Measurements from ENCODE around the gene AFF2. TPM values are rescaled to one million over a fixed set of nuclear protein-coding genes. Genes with fewer than 3 reads are reported as not detected.

The AFF2 gene
- total and polyA plus RNA-seq, 3 donors from 2014 or later, result 4.7 to 28.1 (median 21.3) TPM

- Histone ChIP-seq H3K36me3 (ENCODE audit: low read depth, missing control alignments) (no peaks in the 10 kb centered on the region), H3K27me3 (no peaks in the 10 kb centered on the region), H3K4me1 (no peaks in the 10 kb centered on the region), H3K4me3 (no peak overlapping the region), H3K9me3 (no peaks in the 10 kb centered on the region), H3K27ac (no peak overlapping the region)
- intact Hi-C loops (cut with DNase I; ENCODE audit: low total_unique reads), result no loop called here
- DNase-seq, result no peak
- TF ChIP-seq CTCF (IDR thresholded peaks at IDR 0.05), result no peak
Measured at GRCh38 chrX:148893395-148893794, 393.0 kb downstream of the AFF2 start.

GRCh38 chrX:148902581-148902980, 402.2 kb downstream of the AFF2 start:
- Histone ChIP-seq H3K27ac (no peak overlapping the region), H3K36me3 (ENCODE audit: low read depth, missing control alignments) (no peaks in the 10 kb centered on the region), H3K4me1 (no peaks in the 10 kb centered on the region), H3K27me3 (no peaks in the 10 kb centered on the region), H3K9me3 (no peaks in the 10 kb centered on the region), H3K4me3 (no peak overlapping the region)
- TF ChIP-seq POLR2A (IDR thresholded peaks at IDR 0.05) (no peak), CTCF (IDR thresholded peaks at IDR 0.05) (no peak)
- intact Hi-C loops (cut with DNase I; ENCODE audit: low total_unique reads), result no loop called here
- no peak for DNase-seq

DNA sequence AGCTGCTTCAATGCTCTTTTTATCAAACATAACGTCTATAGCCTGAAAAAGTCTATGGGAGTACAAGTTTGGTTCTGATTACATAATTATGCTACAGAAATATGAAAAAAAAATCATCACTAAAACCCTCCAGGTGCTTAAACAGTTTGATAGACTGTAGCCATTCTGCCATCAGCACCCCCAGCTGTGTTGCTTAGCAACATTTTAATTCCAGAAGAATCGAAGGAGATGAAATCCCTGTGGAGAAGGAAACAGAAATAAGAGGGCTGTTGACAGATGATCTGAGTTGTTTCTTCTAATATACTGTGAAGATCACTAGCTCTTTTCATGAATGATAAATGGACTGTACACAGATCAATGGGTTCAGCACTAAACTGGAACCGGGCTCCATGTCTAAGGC, 402.8 kb downstream of the AFF2 start:
- Histone ChIP-seq H3K4me3 (no peak overlapping the region), H3K36me3 (ENCODE audit: low read depth, missing control alignments) (no peaks in the 10 kb centered on the region), H3K27me3 (no peaks in the 10 kb centered on the region), H3K9me3 (no peaks in the 10 kb centered on the region), H3K4me1 (no peaks in the 10 kb centered on the region), H3K27ac (no peak overlapping the region)
- DNase-seq, result no peak
- WGBS, 2 donors, result 73 to 81% methylated on average over 3 of the region's 3 CpGs
- intact Hi-C loops (cut with DNase I; ENCODE audit: low total_unique reads), result no loop called here
- TF ChIP-seq CTCF (IDR thresholded peaks at IDR 0.05) (no peak), POLR2A (IDR thresholded peaks at IDR 0.05) (no peak)

GRCh38 chrX:148904421-148905111, 404.1 kb downstream of the AFF2 start:
- intact Hi-C loops (cut with DNase I; ENCODE audit: low total_unique reads), result no loop called here
- H3K4me3 ChIP-seq, result no peak overlapping the region
- no peaks in the 10 kb centered on the region for H3K9me3 ChIP-seq

More at GRCh38 chrX:148904421-148905111, 404.1 kb downstream of the AFF2 start:
- Histone ChIP-seq H3K36me3 (ENCODE audit: low read depth, missing control alignments) (no peaks in the 10 kb centered on the region), H3K4me1 (no peaks in the 10 kb centered on the region), H3K27me3 (no peaks in the 10 kb centered on the region), H3K27ac (no peak overlapping the region)
- TF ChIP-seq CTCF (IDR thresholded peaks at IDR 0.05) (no peak), POLR2A (IDR thresholded peaks at IDR 0.05) (no peak)
- no peak for DNase-seq
- WGBS, 2 donors, result 39 to 49% methylated on average over 3 of the region's 3 CpGs

All from testis (tissue), 3 donors.